Measurements from ENCODE around the gene AKT3.

Gene AKT3

DNA sequence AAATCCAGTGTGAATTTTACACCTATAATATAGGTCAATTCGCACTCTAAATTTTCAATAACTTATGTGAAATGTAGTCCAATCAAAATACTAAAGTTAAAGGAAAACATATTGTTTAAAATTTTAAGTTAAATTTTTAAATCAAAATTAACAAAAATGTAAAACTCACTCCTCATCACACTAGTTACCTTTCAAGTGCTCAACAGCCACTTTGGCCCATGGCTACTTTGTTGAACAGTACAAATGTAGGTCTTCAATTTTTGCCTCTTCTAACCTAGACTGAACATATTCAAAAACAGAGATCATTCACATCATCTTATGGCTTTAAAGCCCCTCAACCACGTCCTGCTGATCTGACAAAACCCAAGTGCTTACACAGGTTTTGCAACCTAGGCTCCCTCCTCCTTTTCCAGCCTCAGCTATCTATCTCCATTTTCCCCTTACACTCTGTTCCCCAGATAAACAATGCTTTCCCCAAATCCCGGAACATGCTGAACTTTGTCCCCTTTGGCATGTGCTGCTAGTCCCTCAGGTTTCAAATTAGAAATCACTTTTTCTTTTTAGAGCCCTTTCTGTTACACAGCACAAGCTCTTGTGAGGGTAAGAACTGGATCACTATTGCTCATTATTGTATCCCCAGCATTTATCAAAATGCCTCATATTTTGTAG lies 110.6 kb downstream of the AKT3 start:
- TF ChIP-seq, protein P1, sequence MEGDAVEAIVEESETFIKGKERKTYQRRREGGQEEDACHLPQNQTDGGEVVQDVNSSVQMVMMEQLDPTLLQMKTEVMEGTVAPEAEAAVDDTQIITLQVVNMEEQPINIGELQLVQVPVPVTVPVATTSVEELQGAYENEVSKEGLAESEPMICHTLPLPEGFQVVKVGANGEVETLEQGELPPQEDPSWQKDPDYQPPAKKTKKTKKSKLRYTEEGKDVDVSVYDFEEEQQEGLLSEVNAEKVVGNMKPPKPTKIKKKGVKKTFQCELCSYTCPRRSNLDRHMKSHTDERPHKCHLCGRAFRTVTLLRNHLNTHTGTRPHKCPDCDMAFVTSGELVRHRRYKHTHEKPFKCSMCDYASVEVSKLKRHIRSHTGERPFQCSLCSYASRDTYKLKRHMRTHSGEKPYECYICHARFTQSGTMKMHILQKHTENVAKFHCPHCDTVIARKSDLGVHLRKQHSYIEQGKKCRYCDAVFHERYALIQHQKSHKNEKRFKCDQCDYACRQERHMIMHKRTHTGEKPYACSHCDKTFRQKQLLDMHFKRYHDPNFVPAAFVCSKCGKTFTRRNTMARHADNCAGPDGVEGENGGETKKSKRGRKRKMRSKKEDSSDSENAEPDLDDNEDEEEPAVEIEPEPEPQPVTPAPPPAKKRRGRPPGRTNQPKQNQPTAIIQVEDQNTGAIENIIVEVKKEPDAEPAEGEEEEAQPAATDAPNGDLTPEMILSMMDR (conservative IDR thresholded peaks at IDR 0.05; ENCODE audit: control insufficient read depth, insufficient read depth, low read depth, low read length), result no peak
- no peak for DNase-seq (ENCODE audit: low read depth)
- no peak overlapping the region for H3K4me3 ChIP-seq (ENCODE audit: control insufficient read depth, low read depth, low read length)

DNA sequence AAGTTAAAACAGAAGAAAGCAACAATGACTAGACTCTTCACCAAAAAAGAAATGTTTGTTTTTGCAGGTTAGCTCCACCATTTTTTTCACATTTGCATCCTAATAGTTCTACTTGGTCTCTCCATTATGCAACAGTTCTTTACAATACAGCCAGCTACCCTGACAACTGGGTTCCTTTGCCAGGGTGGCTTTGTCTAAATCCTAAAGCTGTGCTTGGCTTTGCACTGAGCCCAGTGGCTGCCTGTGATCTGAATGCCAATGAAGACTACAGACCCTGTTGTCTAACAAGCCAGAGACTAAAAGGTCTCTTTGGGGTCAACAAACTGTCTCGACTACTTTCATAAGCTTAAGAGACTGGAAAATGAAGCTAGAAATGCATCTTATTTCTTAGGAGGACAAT lies 112.0 kb downstream of the AKT3 start:
- H3K4me3 ChIP-seq (ENCODE audit: control insufficient read depth, low read depth, low read length), result no peak overlapping the region
- no peak for DNase-seq (ENCODE audit: low read depth)
- TF ChIP-seq, protein P1 (conservative IDR thresholded peaks at IDR 0.05; ENCODE audit: control insufficient read depth, insufficient read depth, low read depth, low read length), result no peak

DNA sequence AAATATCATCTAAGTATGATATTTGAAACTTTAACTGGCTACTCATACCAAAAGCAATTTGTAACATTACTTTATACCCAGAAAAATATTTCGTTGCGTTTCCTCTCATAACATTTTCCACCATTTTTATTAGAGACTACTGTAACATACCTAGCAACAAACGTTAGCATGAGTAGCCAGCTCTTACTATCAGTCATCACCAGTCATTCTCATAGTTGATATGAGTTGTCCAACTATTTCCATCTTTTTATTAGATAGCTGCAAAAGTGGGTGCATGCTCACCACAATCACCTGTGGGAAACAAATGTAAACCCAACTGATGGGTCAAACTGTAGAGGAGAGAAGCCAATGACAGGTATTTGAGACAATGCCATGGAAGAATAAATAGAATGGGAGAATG lies 114.6 kb downstream of the AKT3 start:
- H3K4me3 ChIP-seq (ENCODE audit: control insufficient read depth, low read depth, low read length), result no peak overlapping the region
- DNase-seq (ENCODE audit: low read depth), result no peak
- TF ChIP-seq, protein P1 (conservative IDR thresholded peaks at IDR 0.05; ENCODE audit: control insufficient read depth, insufficient read depth, low read depth, low read length), result no peak

DNA sequence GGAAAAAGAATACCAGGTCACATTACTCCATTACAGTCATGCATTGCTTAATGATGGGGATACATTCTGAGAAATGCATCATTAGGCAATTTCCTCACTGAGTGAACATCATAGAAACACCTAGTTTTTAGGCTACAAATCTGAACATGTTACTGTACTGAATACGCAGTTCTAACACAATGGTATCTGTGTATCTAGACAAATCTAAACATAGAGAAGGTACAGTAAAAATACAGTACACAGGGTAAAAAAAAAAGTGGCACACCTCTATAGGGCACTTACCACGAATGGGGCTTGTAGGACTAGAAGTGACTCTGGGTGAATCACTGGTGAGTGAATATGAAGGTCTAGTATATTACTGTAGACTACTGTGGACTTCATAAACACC lies 115.7 kb downstream of the AKT3 start:
- TF ChIP-seq, protein P1 (conservative IDR thresholded peaks at IDR 0.05; ENCODE audit: control insufficient read depth, insufficient read depth, low read depth, low read length), result no peak
- DNase-seq (ENCODE audit: low read depth), result peak; percentile 30
- H3K4me3 ChIP-seq (ENCODE audit: control insufficient read depth, low read depth, low read length), result no peak overlapping the region

DNA sequence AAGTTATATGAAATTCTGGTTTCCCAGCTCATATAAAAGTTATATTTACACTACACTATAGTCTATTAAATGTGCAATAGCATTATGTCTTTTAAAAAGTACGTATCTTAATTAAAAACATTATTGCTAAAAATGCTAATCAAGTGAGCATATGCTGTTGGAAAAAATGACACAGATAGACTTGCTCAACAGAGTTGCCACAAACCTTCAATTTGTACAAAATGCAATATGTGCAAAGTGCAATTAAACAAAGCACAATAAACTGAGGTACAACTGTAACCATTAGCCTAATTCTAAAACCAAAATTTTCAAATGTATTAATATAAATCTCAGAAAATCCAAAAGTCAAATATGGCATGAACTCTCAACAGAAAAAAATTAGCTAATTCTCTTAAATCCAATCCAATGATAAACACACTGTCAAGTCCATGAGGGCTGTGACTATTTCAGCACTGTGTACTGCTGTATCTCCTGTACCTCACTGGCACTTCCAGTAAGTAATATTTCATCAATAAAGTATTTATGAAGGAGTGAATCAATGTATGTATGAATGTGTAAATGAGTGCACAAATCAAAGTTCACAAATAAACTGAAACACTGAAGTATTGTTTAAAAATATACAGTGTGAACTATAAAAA lies 116.3 kb downstream of the AKT3 start:
- no peak overlapping the region for H3K4me3 ChIP-seq (ENCODE audit: control insufficient read depth, low read depth, low read length)
- DNase-seq (ENCODE audit: low read depth), result no peak
- TF ChIP-seq, protein P1 (conservative IDR thresholded peaks at IDR 0.05; ENCODE audit: control insufficient read depth, insufficient read depth, low read depth, low read length), result no peak

DNA sequence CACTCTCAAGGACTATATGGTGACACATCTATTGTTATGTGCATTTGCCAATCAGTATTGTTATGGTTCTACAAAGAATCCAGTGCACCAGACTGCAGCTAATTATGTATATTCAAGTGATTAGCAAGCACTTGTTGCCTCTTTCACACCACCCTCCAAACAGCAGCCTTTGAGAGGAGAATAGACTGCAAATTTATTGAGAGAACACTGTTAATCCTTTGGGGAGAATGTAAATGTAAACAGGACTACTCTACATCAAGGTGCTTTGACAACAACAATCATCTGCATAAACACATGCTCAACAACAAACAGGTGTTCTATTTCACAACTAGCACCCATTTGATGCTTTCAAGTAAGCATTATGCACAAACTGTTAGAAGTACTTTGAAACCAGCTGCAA lies 117.4 kb downstream of the AKT3 start:
- TF ChIP-seq, protein P1 (conservative IDR thresholded peaks at IDR 0.05; ENCODE audit: control insufficient read depth, insufficient read depth, low read depth, low read length), result no peak
- no peak for DNase-seq (ENCODE audit: low read depth)
- no peak overlapping the region for H3K4me3 ChIP-seq (ENCODE audit: control insufficient read depth, low read depth, low read length)

All from fibroblast of mammary gland (primary cell).